ENCODE measurements around the gene NRDC. TPM values are rescaled to one million over a fixed set of nuclear protein-coding genes. Genes with fewer than 3 reads are reported as not detected.

Gene NRDC
- 86.2 and 90.9 TPM in 2 replicates for total RNA-seq

GRCh38 chr1:51878616-51879336 is at the start of gene NRDC:
Gene NRDC, minus strand, starts transcription at chr1:51878727. Its CDS starts 112 bp downstream, at chr1:51878615.

Other genes starting within 250 kb of the NRDC start
- 9.2 and 12.9 TPM in 2 replicates for gene RAB3B, start 112.0 kb upstream of the NRDC start, total RNA-seq
- 12.2 and 12.7 TPM in 2 replicates for gene KTI12, start 155.1 kb upstream of the NRDC start, total RNA-seq
- gene TXNDC12, start 176.5 kb upstream of the NRDC start, total RNA-seq, result 59.4 and 67.3 TPM in 2 replicates
- 53.0 and 55.3 TPM in 2 replicates for gene BTF3L4, start 177.6 kb upstream of the NRDC start, total RNA-seq